GM19324 (cell line): ENCODE measurements around the gene PGAP3.
"Not testable (repeated sequence)": the region's sequence is repeated elsewhere in the genome, so short reads cannot be mapped to it uniquely, and the experiment has no call there.

Experiments used
- ATAC-seq: cut with Tn5 transposase; IDR thresholded peaks from one replicate; pipeline ENCODE4 v1.9.1; 2021; ENCODE audit warnings: mild to moderate bottlenecking, moderate library complexity; ENCODE audit not compliant: unreplicated experiment, low FRiP score

PGAP3 gene, protein sequence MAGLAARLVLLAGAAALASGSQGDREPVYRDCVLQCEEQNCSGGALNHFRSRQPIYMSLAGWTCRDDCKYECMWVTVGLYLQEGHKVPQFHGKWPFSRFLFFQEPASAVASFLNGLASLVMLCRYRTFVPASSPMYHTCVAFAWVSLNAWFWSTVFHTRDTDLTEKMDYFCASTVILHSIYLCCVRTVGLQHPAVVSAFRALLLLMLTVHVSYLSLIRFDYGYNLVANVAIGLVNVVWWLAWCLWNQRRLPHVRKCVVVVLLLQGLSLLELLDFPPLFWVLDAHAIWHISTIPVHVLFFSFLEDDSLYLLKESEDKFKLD

DNA sequence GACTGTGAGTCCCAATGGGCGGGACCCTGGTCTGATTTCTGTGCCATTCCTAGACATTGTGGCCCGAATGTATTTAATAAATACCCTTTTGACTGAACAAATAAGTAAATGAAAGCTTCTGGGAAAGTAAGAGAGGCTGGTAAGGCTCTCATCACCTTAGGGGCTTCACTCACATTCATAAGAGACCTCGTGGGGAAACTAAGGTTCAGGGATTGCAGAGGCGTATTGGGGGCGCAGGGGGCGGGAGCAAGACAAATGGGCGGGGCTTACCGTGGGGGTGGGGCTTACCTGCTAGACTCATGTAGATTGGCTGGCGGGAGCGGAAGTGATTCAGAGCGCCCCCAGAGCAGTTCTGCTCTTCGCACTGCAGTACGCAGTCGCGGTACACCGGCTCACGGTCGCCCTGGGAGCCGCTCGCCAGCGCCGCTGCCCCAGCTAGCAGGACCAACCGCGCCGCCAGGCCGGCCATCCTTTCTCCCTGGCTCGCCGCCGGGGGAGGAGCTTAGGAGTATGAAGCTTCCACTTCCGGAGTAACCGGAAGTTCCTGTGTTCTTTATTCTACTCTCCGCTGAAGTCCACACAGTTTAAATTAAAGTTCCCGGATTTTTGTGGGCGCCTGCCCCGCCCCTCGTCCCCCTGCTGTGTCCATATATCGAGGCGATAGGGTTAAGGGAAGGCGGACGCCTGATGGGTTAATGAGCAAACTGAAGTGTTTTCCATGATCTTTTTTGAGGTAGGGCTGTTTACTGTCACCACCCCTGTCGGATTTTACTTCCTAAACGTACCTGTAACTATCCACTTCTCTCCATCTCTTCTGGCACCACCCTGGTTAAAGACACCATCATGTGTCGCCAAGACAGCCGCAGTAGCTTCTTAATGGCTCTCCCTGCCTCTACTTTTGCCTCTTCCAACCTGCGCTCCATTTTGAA lies at the start of gene PGAP3:
Gene PGAP3 (minus strand): TSS at position 512 of the 929 bp plus-strand sequence. CDS start 43 bp downstream, at position 469.
- peak; percentile 80 for ATAC-seq

DNA sequence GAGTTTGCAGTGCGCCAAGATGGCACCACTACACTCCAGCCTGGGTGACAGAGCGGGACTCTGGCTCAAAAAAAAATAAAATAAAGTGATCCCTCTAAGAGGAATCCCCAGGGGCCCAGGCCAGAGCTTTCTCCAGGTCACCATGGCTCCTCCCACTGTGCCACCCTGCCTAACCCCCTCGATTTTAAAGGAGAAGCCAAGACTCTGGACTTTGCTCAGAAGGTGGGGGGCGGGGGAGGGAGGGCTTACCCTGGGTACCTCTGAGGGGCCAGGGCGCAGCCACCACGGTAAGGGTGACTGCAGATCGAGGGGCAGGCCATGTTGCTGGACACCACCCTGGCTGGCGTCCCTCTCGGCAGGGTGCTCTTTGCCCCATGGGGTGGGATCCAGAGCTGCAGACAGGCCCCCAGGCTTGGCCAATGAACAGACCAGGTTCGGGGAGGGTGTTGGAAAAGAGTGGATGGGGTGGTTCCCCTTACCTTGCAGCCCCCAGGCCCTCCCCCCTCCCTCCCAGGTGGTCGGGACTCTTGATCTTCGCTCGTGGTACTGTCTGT lies 49.4 kb upstream of the PGAP3 start:
- no peak for ATAC-seq

DNA sequence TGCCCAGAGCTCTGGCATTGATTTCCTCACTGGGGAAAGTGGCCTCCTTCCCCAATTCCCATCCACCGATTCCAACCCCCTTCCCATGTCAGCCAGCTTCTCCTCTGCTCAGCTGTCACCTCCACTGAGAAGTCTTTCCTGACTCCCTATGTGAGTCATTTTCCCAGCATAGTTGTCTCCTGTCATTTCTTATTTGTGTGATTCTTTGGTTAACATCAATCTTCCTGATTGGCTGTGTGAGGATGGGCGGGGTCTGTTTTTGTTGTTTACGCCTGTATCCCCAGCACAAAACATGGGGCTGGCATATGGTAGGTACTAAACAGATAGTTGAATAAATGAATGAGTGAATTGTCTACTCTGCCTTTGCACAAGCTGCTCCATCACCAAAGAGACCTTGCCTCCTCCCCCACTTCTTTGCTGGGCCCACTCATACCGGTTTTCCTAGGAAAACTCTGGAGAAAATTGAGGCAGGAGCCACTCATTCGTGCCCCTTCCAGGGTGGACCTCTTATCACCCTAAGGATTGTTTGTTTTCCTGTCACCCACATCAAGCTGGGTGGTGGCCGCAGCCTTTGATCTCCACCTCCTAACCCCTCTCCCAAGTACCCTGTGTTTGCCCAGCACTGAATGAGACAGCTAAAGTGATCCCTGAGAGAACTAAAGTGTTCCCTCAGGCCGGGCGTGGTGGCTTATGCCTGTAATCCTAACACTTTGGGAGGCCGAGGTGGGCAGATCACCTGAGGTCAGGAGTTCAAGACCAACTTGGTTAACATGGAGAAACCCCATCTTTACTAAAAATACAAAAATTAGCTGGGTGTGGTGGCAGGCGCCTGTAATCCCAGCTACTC lies 48.7 kb upstream of the PGAP3 start:
- no peak for ATAC-seq

DNA sequence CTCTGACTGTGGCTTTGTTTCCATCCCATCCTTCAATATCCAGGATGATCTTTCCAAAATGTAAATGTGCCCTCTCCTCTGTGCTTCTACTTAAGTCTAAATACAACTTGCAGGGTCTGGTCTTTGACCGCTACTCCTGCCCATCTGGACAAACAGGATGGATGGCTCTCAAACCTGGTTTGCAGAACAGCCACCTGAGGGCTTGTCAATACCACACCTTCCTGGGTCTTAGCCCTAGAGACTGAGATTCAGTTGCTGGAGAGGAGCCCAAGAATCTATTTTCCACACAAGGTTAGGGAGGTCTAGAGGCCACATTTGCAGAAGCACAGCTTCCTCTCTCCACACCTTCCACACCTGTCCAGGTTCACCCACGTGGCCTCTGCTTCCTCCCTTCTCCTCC lies 48.0 kb upstream of the PGAP3 start:
- ATAC-seq: no peak

DNA sequence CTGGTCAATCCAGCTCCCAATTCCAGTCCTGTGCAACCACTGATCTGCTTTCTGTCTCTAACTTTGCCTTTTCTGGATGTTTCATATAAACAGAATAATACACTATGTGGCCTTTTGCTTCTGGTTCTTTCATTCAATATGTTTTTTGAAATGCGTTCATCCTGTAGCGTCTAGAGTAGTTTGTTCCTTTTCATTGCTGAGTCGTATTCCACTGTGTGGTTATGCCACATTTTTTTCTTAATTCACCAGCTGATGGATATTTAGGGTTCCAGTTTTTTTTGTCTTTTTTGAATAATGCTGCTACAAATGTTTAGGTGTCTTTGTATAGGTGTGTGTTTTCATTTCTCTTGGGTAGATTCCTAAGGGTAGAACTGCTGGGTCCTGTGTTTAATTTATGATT lies 44.7 kb upstream of the PGAP3 start:
- ATAC-seq: no peak

DNA sequence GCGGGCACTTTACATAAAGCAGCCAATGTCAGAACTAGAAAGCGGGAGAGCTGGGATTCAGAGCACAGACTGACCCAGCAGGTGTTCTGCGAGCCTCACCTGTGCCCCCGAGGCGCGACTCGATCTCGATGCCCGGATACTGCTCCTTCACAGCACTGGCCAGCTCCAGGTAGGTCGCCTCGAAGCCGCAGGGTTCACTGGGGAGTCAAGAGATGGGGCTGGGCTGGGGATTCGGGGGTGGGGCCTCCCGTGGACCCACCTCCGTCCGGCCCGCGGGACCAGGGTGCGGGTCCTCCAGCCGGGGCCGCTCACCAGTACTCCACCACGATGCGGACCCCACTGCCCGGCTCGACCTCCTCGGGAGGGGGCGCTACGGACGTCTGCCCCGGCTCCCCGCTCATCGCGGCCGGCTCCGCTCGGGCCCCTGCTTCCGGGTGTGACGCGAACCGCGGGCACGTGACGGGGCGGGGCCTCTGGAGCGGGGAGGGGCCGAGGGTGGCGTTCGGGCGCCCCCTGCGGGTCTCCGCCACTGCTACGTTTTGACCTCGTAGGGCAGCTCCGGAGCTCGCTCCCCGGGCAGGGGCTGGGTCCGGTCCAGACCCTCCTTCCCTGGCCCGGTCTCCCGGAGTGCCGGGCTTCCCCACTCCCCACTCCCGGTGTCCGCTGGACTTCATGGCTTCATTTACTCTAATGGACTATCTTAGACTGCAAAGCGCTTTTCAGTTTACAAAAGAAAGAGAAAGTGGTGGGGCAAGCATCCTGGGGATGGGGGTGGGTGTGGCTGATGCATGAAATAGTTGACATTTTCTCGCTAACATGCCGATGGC lies 42.5 kb upstream of the PGAP3 start, which contains the start of gene MIEN1:
Gene MIEN1 (minus strand): TSS at position 438 of the 827 bp plus-strand sequence. CDS start 37 bp downstream, at position 401.
- peak; percentile 93 for ATAC-seq

DNA sequence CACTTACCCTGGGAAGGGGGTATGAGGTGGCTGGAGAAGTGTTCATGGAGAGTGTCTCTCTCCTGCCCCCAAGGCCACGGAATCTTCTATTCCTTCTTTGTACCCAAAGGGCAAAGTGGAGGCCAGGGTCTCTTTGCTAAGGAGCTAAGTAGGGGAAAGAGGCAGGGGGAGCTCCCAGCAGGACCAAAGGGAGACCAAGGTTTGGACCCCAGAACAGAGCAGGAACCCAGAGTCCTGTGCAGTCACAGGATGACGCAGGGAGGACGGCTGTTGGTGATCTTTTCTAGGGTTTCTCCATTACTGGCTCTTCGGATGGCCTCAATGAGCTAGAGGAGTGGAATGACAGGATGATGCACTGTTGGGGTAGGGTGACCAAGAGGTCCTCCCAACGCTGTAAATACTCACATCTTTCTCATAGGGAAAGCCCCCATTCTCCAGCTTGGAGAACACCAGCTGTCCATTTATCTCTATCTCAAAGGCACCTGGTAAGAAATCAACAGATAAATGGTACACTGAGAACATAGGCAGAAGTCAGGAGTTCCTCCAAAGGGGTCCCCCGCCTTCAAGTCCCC lies 41.5 kb upstream of the PGAP3 start:
- no peak for ATAC-seq

DNA sequence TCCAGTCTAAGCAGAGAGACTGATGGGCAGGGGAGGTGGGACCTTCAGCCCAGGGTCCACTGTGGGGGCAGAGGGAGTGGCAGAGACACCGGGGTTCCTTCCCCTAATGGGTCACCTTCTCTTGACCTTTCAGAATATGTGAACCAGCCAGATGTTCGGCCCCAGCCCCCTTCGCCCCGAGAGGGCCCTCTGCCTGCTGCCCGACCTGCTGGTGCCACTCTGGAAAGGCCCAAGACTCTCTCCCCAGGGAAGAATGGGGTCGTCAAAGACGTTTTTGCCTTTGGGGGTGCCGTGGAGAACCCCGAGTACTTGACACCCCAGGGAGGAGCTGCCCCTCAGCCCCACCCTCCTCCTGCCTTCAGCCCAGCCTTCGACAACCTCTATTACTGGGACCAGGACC lies 39.7 kb upstream of the PGAP3 start:
- ATAC-seq: no peak

DNA sequence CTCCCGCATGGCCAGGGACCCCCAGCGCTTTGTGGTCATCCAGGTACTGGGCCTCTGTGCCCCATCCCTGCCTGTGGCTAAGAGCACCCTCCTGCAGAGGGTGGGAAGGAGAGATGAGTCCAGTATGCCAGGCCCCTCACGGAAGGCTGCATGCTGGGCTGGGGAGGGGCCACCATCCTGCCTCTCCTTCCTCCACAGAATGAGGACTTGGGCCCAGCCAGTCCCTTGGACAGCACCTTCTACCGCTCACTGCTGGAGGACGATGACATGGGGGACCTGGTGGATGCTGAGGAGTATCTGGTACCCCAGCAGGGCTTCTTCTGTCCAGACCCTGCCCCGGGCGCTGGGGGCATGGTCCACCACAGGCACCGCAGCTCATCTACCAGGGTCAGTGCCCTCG lies 38.8 kb upstream of the PGAP3 start:
- no peak for ATAC-seq

DNA sequence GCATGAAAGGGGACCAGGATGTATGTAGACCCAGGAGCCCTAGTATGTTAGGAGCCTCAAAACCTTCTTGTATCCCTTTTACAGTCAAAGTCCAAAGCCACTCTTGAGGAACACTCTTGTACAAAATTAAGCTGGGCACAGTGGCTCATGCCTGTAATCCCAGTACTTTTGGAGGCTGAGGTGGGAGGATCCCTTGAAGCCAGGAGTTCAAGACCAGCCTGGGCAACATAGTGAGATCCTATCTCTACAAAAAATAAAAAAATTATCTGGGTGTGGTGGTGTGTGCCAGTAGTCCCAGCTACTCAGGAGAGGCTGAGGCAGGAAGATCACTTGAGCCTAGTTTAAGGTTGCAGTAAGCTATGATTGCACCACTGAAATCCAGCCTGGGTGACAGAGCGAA lies 38.1 kb upstream of the PGAP3 start:
- ATAC-seq: not testable (repeated sequence)

DNA sequence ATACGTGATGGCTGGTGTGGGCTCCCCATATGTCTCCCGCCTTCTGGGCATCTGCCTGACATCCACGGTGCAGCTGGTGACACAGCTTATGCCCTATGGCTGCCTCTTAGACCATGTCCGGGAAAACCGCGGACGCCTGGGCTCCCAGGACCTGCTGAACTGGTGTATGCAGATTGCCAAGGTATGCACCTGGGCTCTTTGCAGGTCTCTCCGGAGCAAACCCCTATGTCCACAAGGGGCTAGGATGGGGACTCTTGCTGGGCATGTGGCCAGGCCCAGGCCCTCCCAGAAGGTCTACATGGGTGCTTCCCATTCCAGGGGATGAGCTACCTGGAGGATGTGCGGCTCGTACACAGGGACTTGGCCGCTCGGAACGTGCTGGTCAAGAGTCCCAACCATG lies 36.9 kb upstream of the PGAP3 start:
- ATAC-seq: no peak

DNA sequence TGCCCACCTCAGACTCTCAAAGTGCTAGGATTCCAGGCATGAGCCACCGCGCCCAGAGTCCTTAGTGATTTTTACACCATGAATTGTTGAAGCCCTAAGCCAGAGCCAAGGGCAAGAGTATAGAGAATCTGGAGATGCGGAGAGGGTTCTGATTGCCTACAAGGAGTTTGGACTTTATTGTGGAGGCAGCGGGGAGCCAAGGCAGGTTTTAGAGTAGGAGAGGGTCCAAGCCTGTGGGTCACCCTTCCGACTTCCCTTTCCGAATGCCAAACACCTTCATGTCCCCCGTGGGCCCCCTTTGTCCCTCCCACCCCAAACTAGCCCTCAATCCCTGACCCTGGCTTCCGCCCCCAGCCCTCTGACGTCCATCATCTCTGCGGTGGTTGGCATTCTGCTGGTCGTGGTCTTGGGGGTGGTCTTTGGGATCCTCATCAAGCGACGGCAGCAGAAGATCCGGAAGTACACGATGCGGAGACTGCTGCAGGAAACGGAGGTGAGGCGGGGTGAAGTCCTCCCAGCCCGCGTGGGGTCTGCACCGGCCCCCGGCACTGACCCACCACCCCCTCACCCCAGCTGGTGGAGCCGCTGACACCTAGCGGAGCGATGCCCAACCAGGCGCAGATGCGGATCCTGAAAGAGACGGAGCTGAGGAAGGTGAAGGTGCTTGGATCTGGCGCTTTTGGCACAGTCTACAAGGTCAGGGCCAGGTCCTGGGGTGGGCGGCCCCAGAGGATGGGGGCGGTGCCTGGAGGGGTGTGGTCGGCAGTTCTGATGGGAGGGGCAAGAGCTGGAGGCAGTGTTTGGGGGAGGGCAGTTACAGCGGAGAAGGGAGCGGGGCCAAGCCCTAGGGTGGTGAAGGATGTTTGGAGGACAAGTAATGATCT lies 35.4 kb upstream of the PGAP3 start:
- no peak for ATAC-seq

DNA sequence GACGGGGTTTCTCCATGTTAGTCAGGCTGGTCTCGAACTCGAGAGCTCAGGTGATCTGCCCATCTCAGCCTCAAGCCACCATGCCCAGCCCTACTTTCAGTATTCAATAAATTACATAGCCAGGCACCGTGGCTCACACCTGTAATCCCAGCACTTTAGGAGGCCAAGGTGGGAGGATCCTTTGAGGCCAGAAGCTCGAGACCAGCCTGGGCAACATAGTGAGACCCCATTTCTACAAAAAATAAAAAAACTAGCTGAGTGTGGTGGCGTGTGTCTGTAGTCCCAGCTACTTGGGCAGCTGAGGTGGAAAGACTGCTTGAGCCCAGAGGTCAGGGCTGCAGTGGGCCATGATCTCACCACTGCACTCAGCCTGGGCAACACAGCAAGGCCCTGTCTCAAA lies 34.2 kb upstream of the PGAP3 start:
- no peak for ATAC-seq

DNA sequence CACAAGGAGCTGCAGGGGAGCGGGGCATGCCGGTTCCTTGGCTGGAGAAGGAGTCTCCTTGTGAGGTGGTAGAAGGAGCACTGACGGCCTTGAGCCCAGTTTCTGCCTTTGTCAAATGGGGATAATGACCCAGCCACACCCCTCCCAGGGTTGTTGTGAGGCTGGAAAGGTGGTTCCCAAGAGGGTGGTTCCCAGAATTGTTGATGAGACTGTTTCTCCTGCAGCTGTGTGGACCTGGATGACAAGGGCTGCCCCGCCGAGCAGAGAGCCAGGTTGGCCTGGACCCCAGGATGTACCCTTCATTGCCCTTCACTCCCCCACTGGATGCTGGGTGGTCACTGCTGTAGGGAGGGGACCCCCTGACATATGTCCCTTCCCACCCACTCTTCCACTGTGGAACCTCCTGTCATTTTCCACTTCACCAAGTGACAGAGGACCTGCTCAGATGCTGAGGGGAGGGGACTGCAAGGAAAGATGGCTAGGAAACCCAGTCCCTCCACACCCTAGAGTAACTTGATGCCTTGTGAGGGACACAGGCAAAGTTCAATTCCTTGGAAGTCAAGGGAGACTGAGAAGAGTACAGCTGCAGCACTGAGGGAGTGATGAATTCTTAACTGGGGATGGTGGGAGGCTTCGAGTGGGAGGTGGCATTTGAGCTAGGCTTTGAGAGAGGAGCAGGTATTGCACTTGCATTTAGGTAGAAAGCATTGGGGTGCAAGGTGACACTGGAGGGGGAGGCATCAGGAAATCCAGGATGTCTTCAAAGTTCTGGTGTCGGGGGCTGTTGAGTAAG lies 31.9 kb upstream of the PGAP3 start:
- no peak for ATAC-seq

DNA sequence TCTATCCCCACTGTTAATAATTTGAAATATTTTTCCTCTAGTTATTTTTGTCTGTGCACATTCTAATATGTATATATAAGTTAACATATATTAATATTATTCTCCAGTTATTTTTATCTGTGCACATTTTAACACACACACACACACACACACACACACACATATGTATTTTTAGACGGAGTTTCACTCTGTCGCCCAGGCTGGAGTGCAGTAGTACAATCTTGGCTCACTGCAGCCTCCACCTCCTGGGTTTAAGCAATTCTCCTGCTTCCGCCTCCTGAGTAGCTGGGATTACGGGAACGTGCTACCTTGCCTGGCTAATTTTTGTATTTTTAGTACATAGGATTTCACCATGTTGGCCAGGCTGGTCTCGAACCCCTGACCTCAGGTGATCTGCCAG lies 29.8 kb upstream of the PGAP3 start:
- no peak for ATAC-seq

DNA sequence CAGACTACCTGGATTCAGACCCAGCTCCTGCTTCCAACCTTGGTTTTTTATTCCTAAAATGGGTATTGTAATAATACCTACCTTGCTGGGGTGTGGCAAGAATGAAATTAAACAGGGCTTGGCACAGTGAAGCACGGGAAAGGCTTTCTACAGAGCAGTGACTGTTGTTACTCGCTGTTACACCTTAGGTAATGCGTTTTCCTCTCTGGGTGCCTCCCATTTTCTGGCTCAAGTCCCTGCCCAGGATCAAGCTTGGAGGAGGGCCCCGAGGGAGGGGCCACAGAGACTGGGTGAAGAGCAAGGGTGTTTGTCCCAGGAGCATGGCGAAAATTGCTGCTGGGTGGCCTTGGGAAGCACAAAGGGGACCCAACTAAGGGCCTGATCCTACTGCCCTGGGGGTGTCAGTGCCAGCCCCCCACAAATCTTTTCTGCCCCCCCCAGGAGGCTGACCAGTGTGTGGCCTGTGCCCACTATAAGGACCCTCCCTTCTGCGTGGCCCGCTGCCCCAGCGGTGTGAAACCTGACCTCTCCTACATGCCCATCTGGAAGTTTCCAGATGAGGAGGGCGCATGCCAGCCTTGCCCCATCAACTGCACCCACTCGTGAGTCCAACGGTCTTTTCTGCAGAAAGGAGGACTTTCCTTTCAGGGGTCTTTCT lies 29.2 kb upstream of the PGAP3 start:
- no peak for ATAC-seq
